RWPE2 (cell line): ENCODE results near the gene PKD2.

Experiments
- ATAC-seq: fragments of 200-7000 bp; cut with Tn5 transposase; 3 replicates; pipeline ENCODE4 v1.9.1; 2021; ENCODE audit warnings: low read depth
- DNase-seq: peaks from one replicate; pipeline ENCODE4 v3.0.0-alpha.2; 2020; ENCODE audit warnings: low spot score
- H3K27ac ChIP-seq: fragments of 450-650 bp; 2 replicates; pipeline ENCODE4 v1.5.1; 2017; ENCODE audit warnings: mild to moderate bottlenecking; ENCODE audit not compliant: poor library complexity, severe bottlenecking
- H3K27me3 ChIP-seq: fragments of 250-450 bp; sonication (Bioruptor Pico); 2 replicates; pipeline ENCODE4 v1.5.1; 2021; ENCODE audit warnings: mild to moderate bottlenecking, moderate library complexity; ENCODE audit not compliant: insufficient read depth, poor library complexity, severe bottlenecking
- H3K36me3 ChIP-seq: fragments of 250-450 bp; sonication (Bioruptor Pico); 2 replicates; pipeline ENCODE4 v1.5.1; 2020; ENCODE audit warnings: low read depth, mild to moderate bottlenecking, moderate library complexity
- H3K4me1 ChIP-seq: fragments of 250-450 bp; sonication (Bioruptor Pico); 2 replicates; pipeline ENCODE4 v1.5.1; 2021; ENCODE audit warnings: mild to moderate bottlenecking, moderate library complexity; ENCODE audit not compliant: insufficient read depth, poor library complexity, severe bottlenecking
- H3K4me3 ChIP-seq: fragments of 250-450 bp; sonication (Bioruptor Pico); 2 replicates; pipeline ENCODE4 v1.5.1; 2021; ENCODE audit warnings: mild to moderate bottlenecking, moderate library complexity; ENCODE audit not compliant: severe bottlenecking
- H3K9me3 ChIP-seq: fragments of 250-450 bp; sonication (Bioruptor Pico); 2 replicates; pipeline ENCODE4 v1.5.1; 2021; ENCODE audit warnings: mild to moderate bottlenecking, moderate library complexity; ENCODE audit not compliant: severe bottlenecking
- CTCF ChIP-seq: fragments of 450-650 bp; IDR thresholded peaks from one replicate; pipeline ENCODE4 v1.5.1; 2017; ENCODE audit warnings: mild to moderate bottlenecking, moderate library complexity; ENCODE audit not compliant: poor library complexity, severe bottlenecking

Gene PKD2

GRCh38 chr4:88007304-88008121, at the start of gene PKD2:
Gene PKD2, plus strand, starts transcription at chr4:88007635. Its CDS starts 99 bp downstream, at chr4:88007734.
- H3K9me3 ChIP-seq = no peaks in the 10 kb centered on the region
- peak within 1 kb of the TSS; percentile 91 for H3K4me3 ChIP-seq
- DNase-seq (peak; percentile 82), ATAC-seq (peak; percentile 89)
- 0 out of 2 replicates have a peak, but pooled peaks cover 4% of the 10 kb centered on the region for H3K36me3 ChIP-seq
- no peak for TF ChIP-seq CTCF
- H3K27me3 ChIP-seq = no peaks in the 10 kb centered on the region
- H3K27ac ChIP-seq = peak within 1 kb of the TSS; percentile 44
- peaks cover 22% of the 10 kb centered on the region for H3K4me1 ChIP-seq

GRCh38 chr4:87961993-87962392, 45.4 kb upstream of the PKD2 start:
- TF ChIP-seq CTCF = no peak
- Histone ChIP-seq H3K36me3 (no peaks in the 10 kb centered on the region), H3K27ac (no peak overlapping the region), H3K4me1 (no peaks in the 10 kb centered on the region), H3K4me3 (no peak overlapping the region), H3K27me3 (no peaks in the 10 kb centered on the region), H3K9me3 (no peaks in the 10 kb centered on the region)
- no peak for DNase-seq
- peak; percentile 85 for ATAC-seq

- H3K27ac ChIP-seq = no peak overlapping the region
- no peak for DNase-seq
- H3K27me3 ChIP-seq = no peaks in the 10 kb centered on the region
- ATAC-seq = no peak
- no peaks in the 10 kb centered on the region for H3K4me1 ChIP-seq
- H3K36me3 ChIP-seq = no peaks in the 10 kb centered on the region
- H3K4me3 ChIP-seq = no peak overlapping the region
- no peaks in the 10 kb centered on the region for H3K9me3 ChIP-seq
- no peak for TF ChIP-seq CTCF
Observed at GRCh38 chr4:87962398-87963146, 44.9 kb upstream of the PKD2 start.

GRCh38 chr4:87965501-87965975, 41.9 kb upstream of the PKD2 start:
- no peak overlapping the region for H3K27ac ChIP-seq
- no peaks in the 10 kb centered on the region for H3K27me3 ChIP-seq
- no peaks in the 10 kb centered on the region for H3K9me3 ChIP-seq
- no peak for TF ChIP-seq CTCF
- H3K36me3 ChIP-seq = no peaks in the 10 kb centered on the region
- ATAC-seq = no peak
- H3K4me3 ChIP-seq = no peak overlapping the region
- no peak for DNase-seq
- H3K4me1 ChIP-seq = no peaks in the 10 kb centered on the region
